ENCODE measurements around the gene PSMB3.

PSMB3 gene

GRCh38 chr17:38749223-38750043, 3.1 kb upstream of the PSMB3 start:
- DNase-seq (ENCODE audit: low read depth, low spot score) = no peak
- H3K4me3 ChIP-seq (ENCODE audit: insufficient read length, low read depth) = peak overlapping the region; percentile 84

DNA sequence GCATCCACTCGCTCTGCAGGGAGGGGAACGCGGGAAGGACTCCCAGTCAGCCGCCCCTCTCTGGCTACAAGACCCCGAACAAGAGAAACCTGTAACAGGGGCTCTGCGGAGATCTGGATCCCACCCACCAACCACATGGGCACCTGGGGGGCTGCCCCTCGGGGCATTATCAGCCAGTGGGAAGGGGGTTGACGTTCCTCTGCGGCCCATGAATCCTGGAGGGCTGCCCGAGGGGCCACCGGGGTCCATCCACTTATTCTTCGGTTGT, 2.6 kb upstream of the PSMB3 start:
- no peak for DNase-seq (ENCODE audit: low read depth, low spot score)
- TF ChIP-seq ZNF274 (IDR thresholded peaks at IDR 0.05; ENCODE audit: low read depth, low read length) = no peak
- no peak for TF ChIP-seq YY1 (IDR thresholded peaks at IDR 0.05; ENCODE audit: insufficient read depth, insufficient read length)
- TF ChIP-seq SUZ12 (IDR thresholded peaks at IDR 0.05; ENCODE audit: extremely low read depth, insufficient read depth, insufficient read length) = no peak
- H3K27me3 ChIP-seq (ENCODE audit: insufficient read depth, insufficient read length) = peaks cover 17% of the 10 kb centered on the region
- H3K36me3 ChIP-seq (ENCODE audit: insufficient read depth, insufficient read length, low read length) = peaks cover 28% of the 10 kb centered on the region
- no peaks in the 10 kb centered on the region for H3K9me3 ChIP-seq (ENCODE audit: insufficient read depth, low read length)
- peaks cover 13% of the 10 kb centered on the region for H3K4me1 ChIP-seq (ENCODE audit: insufficient read depth, insufficient read length)
- peak overlapping the region; percentile 84 for H3K4me3 ChIP-seq (ENCODE audit: insufficient read length, low read depth)
- peak overlapping the region; percentile 98 for H3K9ac ChIP-seq (ENCODE audit: insufficient read length, low read depth)

More at GRCh38 chr17:38749223-38750043, 3.1 kb upstream of the PSMB3 start:
- Histone ChIP-seq H3K4me1 (ENCODE audit: insufficient read depth, insufficient read length) (peaks cover 13% of the 10 kb centered on the region), H3K36me3 (ENCODE audit: insufficient read depth, insufficient read length, low read length) (peaks cover 26% of the 10 kb centered on the region), H3K9me3 (ENCODE audit: insufficient read depth, low read length) (no peaks in the 10 kb centered on the region), H3K9ac (ENCODE audit: insufficient read length, low read depth) (peak overlapping the region; percentile 98), H3K27me3 (ENCODE audit: insufficient read depth, insufficient read length) (peaks cover 17% of the 10 kb centered on the region)
- TF ChIP-seq YY1 (IDR thresholded peaks at IDR 0.05; ENCODE audit: insufficient read depth, insufficient read length) (no peak), SUZ12 (IDR thresholded peaks at IDR 0.05; ENCODE audit: extremely low read depth, insufficient read depth, insufficient read length) (no peak)

DNA sequence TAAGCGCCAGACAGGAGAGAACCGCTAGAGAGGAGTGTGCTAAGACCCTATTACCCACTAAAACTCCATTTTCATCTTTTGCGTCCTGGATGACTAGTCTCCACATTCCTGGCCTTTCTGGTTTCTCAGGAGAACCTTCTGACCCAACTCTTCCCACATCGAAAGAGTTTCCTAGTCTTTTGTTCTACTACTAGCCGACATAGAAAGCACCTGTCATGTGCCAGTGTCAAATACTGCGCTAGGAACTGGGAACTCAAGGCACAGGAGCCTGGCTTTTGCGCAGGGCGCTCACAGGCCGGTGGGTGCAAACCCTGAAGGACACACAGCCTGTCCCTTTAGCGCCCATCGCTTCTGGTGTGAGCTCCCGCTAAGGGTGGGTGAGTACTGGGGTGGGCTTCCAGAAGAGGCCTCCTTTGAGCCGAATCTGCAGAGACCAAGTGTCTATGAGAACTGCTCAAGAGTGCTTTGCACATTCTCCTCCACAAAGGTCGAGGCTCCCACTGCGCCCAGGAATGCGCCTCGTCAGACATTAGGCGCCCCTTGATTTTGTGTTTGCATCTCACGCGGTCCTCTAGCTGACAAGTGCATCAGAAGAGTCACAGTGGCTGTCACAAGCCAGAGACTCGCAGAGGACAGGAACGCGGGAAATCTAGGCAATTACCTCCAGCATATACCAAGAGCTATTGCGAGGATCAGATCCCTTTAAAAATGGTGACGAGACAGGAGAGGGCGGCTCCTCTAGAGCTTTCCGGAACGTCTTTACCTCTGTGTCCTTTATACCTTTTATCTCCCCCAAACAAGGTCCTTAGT, 2.0 kb upstream of the PSMB3 start:
- DNase-seq (ENCODE audit: low read depth, low spot score) = no peak
- H3K36me3 ChIP-seq (ENCODE audit: insufficient read depth, insufficient read length, low read length) = peaks cover 32% of the 10 kb centered on the region
- peaks cover 17% of the 10 kb centered on the region for H3K27me3 ChIP-seq (ENCODE audit: insufficient read depth, insufficient read length)
- peak overlapping the region; percentile 98 for H3K9ac ChIP-seq (ENCODE audit: insufficient read length, low read depth)
- peak overlapping the region; percentile 84 for H3K4me3 ChIP-seq (ENCODE audit: insufficient read length, low read depth)
- H3K9me3 ChIP-seq (ENCODE audit: insufficient read depth, low read length) = no peaks in the 10 kb centered on the region
- TF ChIP-seq YY1 (IDR thresholded peaks at IDR 0.05; ENCODE audit: insufficient read depth, insufficient read length) (no peak), SUZ12 (IDR thresholded peaks at IDR 0.05; ENCODE audit: extremely low read depth, insufficient read depth, insufficient read length) (no peak), ZNF274 (IDR thresholded peaks at IDR 0.05; ENCODE audit: low read depth, low read length) (no peak)
- peaks cover 13% of the 10 kb centered on the region for H3K4me1 ChIP-seq (ENCODE audit: insufficient read depth, insufficient read length)

DNA sequence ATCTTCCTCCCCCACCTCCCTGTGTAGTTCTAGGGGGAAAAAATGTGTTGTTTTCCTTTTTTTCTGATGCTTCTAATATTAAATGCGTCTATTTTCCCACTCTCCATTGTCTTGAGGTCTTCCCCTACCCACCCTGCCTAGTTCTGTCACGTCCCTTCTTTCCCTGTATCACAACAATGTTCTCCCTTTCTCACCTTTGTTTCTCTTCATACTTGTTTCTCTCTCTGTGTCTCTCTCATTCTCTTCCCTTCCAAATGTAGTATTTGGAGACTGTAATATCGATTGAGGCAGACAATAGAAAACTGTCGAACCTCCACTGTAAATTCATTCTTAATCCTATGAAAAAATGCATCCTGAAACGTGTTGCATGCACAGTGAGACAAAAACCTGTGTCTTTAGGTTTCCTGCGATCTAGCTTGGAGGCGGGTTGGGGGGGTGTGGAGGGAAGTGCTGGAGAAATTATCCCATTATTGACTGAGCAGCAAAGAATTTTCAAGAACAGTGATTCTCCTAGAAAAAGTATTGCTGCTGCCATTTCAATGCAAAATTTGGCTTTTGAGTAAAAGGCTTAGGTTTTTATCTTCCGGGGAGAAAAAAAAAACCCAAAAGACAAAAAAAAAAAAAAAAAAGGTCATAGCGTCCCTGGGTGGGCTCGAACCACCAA, 1.3 kb upstream of the PSMB3 start:
- no peaks in the 10 kb centered on the region for H3K9me3 ChIP-seq (ENCODE audit: insufficient read depth, low read length)
- H3K4me3 ChIP-seq (ENCODE audit: insufficient read length, low read depth) = peak overlapping the region; percentile 84
- TF ChIP-seq SUZ12 (IDR thresholded peaks at IDR 0.05; ENCODE audit: extremely low read depth, insufficient read depth, insufficient read length) = no peak
- TF ChIP-seq YY1 (IDR thresholded peaks at IDR 0.05; ENCODE audit: insufficient read depth, insufficient read length) = no peak
- no peak for TF ChIP-seq ZNF274 (IDR thresholded peaks at IDR 0.05; ENCODE audit: low read depth, low read length)
- peaks cover 33% of the 10 kb centered on the region for H3K36me3 ChIP-seq (ENCODE audit: insufficient read depth, insufficient read length, low read length)
- H3K9ac ChIP-seq (ENCODE audit: insufficient read length, low read depth) = peak overlapping the region; percentile 98
- H3K27me3 ChIP-seq (ENCODE audit: insufficient read depth, insufficient read length) = peaks cover 17% of the 10 kb centered on the region
- peaks cover 8% of the 10 kb centered on the region for H3K4me1 ChIP-seq (ENCODE audit: insufficient read depth, insufficient read length)
- DNase-seq (ENCODE audit: low read depth, low spot score) = no peak

DNA sequence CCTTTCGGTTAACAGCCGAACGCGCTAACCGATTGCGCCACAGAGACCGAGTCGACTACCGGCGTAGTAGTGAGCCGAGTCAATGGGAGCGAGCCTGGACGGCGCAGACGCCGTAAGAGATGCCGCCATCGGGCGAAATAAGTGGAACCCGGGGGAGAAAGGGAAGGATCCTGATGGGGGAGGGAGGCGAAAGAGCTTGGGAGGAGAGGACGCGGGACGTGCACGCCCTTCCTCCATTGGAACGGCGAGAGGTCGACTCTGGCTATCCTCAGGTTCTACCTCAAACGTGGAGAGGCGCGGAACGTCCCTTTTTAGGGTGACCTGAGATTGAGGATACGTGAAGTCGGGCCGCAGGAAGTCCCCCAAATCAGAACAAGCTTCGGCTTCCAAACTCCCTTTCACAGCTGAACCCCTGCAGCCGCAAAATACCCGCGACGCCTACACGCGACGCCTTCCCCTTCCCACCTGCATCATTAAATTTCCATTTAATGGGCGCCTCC, 683 bp upstream of the PSMB3 start:
- Histone ChIP-seq H3K27me3 (ENCODE audit: insufficient read depth, insufficient read length) (peaks cover 17% of the 10 kb centered on the region), H3K4me1 (ENCODE audit: insufficient read depth, insufficient read length) (peaks cover 4% of the 10 kb centered on the region), H3K4me3 (ENCODE audit: insufficient read length, low read depth) (peak overlapping the region; percentile 100), H3K9ac (ENCODE audit: insufficient read length, low read depth) (peak overlapping the region; percentile 90), H3K36me3 (ENCODE audit: insufficient read depth, insufficient read length, low read length) (peaks cover 37% of the 10 kb centered on the region), H3K9me3 (ENCODE audit: insufficient read depth, low read length) (no peaks in the 10 kb centered on the region)
- DNase-seq (ENCODE audit: low read depth, low spot score) = no peak
- TF ChIP-seq ZNF274 (IDR thresholded peaks at IDR 0.05; ENCODE audit: low read depth, low read length) = no peak
- peak; percentile 19 for TF ChIP-seq YY1 (IDR thresholded peaks at IDR 0.05; ENCODE audit: insufficient read depth, insufficient read length)

GRCh38 chr17:38753071-38753506, 548 bp downstream of the PSMB3 start:
- peak overlapping the region; percentile 100 for H3K9ac ChIP-seq (ENCODE audit: insufficient read length, low read depth)
- peaks cover 4% of the 10 kb centered on the region for H3K4me1 ChIP-seq (ENCODE audit: insufficient read depth, insufficient read length)
- H3K9me3 ChIP-seq (ENCODE audit: insufficient read depth, low read length) = no peaks in the 10 kb centered on the region
- H3K4me3 ChIP-seq (ENCODE audit: insufficient read length, low read depth) = peak overlapping the region; percentile 100
- H3K36me3 ChIP-seq (ENCODE audit: insufficient read depth, insufficient read length, low read length) = peaks cover 47% of the 10 kb centered on the region
- TF ChIP-seq SUZ12 (IDR thresholded peaks at IDR 0.05; ENCODE audit: extremely low read depth, insufficient read depth, insufficient read length) (no peak), YY1 (IDR thresholded peaks at IDR 0.05; ENCODE audit: insufficient read depth, insufficient read length) (no peak), ZNF274 (IDR thresholded peaks at IDR 0.05; ENCODE audit: low read depth, low read length) (no peak)
- peaks cover 17% of the 10 kb centered on the region for H3K27me3 ChIP-seq (ENCODE audit: insufficient read depth, insufficient read length)
- no peak for DNase-seq (ENCODE audit: low read depth, low spot score)
